Stimulated activated CD8-positive, alpha-beta memory T cell treated with anti-CD3 and anti-CD28 coated beads, Interleukin-7, amount 100 ng/mL, for 4 hours (primary cell): ENCODE data around the gene TNFRSF1A.
"Not testable (repeated sequence)": the region's sequence is repeated elsewhere in the genome, so short reads cannot be mapped to it uniquely, and the experiment has no call there.

Experiments
- DNase-seq, 2 donors: peaks; one replicate each; pipeline ENCODE4 v3.0.0-alpha.2; 2020; ENCODE audit warnings: low read depth in 2 of 2

Gene TNFRSF1A

DNA sequence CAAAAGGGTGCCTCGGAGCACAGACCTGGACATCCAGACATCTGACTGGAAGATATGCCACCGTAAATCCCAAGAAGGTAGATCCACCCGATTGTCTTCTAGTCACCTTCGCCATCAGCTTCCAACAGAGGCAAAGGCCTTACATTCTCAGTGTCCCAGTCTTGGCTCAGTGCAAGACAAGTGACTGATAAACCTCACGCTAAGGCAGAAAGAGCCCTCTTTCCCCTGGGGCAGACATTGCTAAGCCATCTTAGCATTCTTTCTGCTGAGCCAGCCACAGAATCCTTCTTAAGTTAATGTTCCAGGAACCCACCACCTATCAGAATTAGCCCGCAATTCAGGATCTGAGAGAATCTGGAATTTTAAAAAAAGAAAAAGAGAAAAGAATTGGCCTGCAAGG lies 35.7 kb downstream of the TNFRSF1A start:
- no peak for DNase-seq

DNA sequence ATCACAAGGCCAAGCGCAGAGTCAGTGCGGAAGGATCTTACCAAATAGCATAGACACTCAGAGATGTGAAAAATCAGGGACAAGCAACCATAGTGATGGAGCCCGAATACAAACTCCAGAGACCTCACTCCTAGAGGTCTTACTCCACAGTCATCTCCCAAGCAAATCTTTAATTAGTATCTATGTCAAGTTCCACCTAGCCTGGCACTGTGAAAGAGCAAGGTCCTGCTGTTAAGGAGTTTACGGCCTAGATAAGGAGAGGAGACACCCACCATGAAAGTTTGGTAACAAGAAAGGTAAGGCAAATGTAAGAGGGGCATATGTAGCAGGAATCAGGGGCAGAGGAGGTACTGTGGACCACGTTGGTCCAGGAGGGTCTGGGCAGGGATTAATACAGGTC lies 38.8 kb downstream of the TNFRSF1A start:
- no peak for DNase-seq

DNA sequence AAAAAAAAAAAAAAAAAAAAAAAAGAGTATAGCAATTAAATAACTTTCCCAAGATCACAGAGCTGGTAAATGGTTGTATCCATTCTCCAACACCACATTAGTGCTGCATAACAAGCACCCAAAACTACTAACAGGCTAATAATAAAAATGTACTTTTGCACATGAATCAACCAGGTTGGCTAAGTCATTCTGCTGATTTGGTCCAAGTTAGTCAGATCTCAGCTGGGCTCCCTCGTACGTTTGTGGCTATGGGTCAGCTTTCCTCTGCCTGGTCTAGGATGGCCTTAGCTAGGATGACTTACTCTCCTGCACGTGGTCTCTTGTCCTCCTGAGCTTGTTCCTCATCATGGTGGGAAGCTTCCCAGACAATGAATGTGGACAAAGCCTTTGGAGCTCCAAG lies 39.3 kb downstream of the TNFRSF1A start:
- no peak for DNase-seq

GRCh38 chr12:6301721-6302120 lies 40.2 kb downstream of the TNFRSF1A start:
- DNase-seq: no peak

DNA sequence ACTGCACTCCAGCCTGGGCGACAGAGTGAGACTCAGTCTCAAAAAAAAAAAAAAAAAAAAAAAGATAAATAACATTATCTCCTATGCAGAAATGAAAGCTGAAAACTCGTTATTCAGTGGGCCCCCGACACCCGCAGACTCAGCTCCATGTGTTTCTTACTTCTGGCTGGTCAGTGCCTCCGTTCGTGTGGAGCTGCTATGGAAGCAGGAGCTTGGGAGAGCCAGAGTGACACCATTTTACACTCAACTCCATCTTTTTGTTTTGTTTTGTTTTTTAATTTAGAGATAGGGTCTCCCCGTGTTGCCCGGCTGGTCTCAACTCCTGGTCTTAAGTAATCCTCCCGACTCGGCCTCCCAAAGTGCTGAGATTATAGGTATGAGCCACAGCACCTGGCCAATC lies 44.7 kb downstream of the TNFRSF1A start:
- DNase-seq: no peak

DNA sequence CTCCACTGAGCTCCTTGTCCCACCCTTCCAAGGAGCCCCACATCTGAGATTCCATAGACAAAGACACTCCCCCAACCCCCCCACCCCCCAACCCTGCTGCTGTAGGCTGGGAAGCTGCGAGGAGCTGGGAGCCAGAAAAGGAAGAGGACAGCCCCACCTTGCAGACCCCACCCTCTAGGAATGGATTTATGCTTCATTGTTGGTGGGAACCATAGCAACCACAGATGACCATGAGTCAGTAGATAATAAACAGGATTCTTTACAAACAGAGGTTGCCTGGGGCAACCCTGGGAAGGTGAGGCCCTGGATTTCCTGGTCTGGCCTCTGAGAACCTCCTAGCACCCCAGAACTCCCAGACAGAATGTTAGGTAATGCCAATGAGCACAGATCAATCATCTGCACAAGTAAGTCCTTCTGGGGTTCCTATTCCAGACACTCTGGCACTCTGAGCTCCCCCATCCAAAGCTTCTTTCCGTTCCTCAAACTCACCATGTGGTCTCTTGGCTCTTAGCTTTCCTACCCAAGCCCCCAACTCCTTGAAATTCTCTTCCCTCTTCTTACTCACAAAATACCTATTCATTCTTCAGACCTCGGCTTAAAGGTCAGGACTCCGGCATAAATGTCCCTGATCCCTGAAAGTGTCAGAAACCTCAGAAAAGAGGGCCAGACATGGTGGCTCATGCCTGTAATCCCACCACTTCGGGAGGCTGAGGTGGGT lies 46.6 kb downstream of the TNFRSF1A start:
- no peak for DNase-seq

DNA sequence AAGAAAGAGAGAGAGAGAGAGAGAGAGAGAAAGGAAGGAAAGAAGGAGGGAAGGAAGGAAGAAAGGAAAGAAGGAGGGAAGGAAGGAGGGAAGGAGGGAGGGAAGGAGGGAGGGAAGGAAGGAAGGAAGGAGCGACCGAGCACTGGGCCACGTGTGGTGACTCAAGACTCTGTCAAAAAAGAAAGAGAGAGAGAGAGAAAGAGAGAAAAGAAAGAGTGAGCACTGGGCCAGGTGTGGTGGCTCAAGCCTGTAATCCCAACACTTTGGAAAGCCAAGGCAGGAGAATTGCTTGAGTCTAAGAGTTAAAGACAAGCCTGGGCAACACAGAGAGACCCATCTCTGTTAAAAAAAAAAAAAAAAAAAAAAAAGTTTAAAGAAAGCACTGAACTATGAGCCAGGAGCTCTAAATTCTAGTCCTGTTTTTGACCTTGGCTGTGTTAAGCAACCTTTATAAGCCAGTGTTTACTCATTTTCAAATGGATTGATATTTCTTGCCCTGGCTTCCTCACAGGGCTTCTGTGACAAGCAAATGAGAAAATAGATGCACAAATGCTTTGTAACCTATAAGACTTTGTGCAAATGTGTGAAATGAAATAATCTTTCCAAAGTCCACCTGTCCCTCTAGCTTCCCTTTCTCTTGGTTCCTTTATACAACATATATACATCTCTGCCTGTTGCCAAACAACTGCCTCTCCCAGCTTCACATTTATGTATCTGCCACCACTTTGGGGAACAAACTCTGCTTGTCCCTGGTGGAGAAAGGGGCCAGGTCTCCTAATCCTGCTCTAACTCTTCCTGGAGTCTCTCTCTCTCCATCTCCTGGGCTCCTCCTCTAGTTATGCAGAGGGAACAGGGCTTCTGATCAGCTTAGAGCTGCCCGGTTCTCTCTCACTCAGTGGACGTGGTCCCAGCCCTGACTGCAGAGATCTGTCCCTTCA lies 47.5 kb downstream of the TNFRSF1A start:
- DNase-seq: no peak

DNA sequence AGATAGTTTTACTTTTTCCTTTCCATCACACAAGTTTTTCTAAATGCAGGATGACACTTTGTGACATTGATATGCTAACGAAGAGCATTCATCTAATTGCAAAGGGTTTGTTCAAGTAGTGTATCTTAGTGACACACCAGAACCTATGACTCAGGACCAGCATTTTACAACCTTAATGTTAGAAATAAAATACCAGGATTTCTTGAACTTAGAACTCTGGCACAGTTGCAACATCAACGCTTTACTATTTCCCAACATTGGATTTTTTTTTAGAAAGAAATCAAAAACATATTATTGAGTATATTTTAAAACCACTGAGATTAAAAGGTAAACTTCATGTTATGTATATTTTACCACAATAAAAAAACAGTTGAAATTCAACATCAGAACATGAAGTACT lies 49.3 kb downstream of the TNFRSF1A start:
- DNase-seq: no peak

GRCh38 chr12:6289906-6290305 lies 52.0 kb downstream of the TNFRSF1A start:
- not testable (repeated sequence) for DNase-seq

DNA sequence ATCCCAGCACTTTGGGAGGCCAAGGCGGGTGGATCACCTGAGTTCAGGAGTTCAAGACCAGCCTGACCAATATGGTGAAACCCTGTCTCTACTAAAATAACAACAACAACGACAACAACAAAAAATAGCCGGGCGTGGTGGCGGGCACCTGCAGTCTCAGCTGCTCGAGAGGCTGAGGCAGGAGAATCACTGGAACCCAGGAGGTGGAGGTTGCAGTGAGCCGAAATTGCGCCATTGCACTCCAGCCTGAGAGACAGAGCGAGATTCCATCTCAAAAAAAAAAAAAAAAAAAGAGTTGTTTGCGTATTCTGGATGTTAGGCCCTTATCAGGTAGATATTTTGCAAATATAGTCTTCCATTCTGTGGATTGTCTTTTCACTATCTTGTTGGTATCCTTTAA lies 52.8 kb downstream of the TNFRSF1A start:
- not testable (repeated sequence) for DNase-seq

- no peak for DNase-seq
These were observed 53.6 kb downstream of the TNFRSF1A start for GRCh38 chr12:6288235-6288634.

DNA sequence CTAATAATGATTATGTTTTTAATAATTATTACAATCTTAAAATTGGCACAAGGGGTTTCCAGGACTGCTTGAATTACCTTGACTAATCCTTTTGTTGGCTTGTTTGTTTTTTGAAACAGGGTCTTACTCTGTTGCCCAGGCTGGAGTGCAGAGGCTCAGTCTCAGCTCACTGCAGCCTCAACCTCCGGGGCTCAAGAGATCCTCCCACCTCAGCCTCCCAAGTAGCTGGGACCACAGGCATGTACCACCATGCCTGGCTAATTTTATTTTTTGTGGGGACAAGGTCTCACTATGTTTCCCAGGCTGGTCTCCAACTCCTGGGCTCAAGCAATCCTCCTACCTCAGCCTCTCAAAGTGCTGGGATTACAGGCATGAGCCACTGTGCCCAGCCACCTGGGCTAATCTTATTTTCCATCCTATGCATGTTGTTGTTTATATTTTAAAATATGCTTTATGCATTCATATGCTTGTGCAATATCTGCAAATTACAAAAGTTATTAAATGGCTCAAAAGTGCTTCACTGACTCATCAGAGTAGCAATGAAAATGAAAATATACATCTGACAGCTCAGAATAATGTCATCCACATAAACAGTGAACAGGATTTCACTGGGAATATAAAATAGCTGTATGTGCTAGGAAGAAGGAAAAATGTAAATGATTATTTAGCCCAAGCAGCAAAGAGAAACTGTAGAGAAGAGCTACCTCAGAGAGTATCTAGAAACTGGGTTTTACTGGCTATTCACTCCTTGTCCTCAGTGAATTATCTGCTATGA lies 56.2 kb downstream of the TNFRSF1A start:
- DNase-seq: no peak

DNA sequence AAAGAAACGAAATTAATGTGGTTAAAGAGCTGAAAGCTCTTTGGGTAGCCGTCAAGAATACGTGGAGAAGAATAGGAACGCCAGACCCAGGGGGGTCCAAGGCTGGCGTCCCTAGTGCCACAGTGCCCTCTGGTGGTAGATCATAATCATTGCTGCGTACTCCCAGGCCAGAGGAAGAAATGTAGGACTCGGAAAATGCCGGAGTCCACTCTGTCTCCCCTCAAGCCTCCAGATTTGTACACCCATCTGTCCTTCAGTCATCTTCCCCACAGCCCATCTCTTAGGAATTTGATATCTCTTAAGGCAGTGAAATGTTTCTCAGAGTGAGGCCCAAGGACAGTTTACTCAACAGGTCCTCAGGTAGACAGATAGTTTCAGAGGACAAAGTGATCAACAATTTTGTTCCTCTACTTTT lies 56.8 kb downstream of the TNFRSF1A start:
- DNase-seq: peak; percentile 32

GRCh38 chr12:6284273-6284672 lies 57.6 kb downstream of the TNFRSF1A start:
- DNase-seq: no peak

- DNase-seq: no peak
These were observed 59.4 kb downstream of the TNFRSF1A start for GRCh38 chr12:6282453-6282840.

DNA sequence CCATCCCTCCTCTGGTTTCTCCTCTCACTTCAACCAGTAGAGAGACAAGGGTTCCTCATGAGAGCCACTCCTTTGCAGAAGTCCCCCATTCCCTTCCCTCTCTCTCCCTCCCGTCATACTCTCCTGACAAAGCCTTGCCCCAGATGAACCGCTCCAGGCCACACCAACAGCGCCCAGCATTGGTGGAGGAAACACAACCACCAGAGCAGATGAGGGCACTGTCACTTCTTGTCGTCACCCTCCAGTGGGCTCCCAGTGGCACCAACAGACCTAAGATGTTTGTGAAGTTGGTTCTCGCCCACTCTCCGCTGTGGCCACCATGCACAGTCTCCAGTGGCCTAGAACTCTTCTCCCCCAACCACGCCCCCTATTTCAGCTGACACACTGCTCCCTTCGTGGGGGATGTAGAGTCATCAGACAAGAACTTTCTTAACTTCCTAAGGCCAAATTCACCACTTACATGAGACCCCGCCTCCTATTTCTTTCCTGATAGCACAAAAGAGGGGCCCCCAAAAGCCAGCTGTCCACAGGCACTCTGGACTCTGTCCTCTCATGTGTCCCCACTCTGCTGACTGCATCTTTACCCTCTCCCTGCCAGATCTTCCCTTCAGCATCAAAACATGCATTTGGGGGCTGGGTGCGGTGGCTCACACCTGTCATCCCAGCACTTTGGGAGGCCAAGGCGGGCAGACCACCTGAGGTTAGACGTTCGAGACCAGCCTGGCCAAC lies 60.6 kb downstream of the TNFRSF1A start:
- DNase-seq: no peak

DNA sequence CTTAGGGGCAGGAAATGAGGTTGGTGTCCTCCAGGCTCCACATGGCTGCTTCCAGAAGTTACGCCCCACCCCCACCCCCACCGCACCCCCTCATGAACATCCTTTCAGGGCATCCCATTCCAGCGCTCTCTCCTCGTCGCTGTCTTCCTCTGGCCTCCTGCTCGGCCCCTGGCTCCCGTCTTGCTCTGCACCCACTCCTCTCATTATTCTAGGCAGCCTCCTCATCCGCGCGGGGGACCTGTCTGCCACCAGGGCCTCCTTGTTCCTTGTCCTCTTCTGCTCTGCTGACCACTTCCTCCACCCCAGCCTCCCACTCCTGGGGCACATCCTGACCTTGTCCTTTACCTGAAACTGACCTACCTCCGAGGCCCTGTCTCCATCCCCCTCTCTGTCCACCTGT lies 61.2 kb downstream of the TNFRSF1A start:
- no peak for DNase-seq

- no peak for DNase-seq
These were observed 61.8 kb downstream of the TNFRSF1A start for GRCh38 chr12:6280053-6280469.

- DNase-seq: no peak
These were observed 62.2 kb downstream of the TNFRSF1A start for GRCh38 chr12:6279631-6280030.

DNA sequence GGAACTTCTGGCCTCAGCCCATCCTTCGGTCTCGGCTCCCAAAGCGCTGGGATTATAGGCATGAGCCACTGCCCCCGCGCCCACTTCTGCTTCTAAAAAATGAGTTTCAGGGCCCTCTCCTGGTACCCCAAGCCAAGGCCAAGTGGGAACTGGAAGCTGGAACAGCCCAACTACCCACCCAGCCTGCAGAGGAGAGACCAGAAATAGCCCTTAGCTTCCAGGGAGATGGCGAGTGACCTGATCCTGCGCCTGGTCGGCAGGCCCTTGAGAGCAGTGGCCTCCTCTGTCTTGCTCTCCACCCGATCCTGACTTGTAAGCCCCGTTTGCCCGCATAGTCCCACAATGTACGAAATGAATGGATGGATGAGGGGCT lies 62.6 kb downstream of the TNFRSF1A start:
- DNase-seq: no peak
